Endodermal cell (in vitro differentiated cells): ENCODE data around the gene SULT1A2. TPM values are rescaled to one million over a fixed set of nuclear protein-coding genes. Genes with fewer than 3 reads are reported as not detected.
"Not testable (repeated sequence)": the region's sequence is repeated elsewhere in the genome, so short reads cannot be mapped to it uniquely, and the experiment has no call there.

Source experiments
- DNase-seq: peaks from one replicate; pipeline ENCODE4 v3.0.0-alpha.2; 2017
- H3K27ac ChIP-seq: 2 replicates; pipeline ENCODE4 v1.5.1; 2013; ENCODE audit warnings: mild to moderate bottlenecking, low read depth, low read length, moderate library complexity
- H3K27me3 ChIP-seq: 2 replicates; pipeline ENCODE4 v1.6.1; 2013; ENCODE audit warnings: mild to moderate bottlenecking, low read length, moderate library complexity; ENCODE audit not compliant: insufficient read depth, control insufficient read depth, poor library complexity, severe bottlenecking
- H3K36me3 ChIP-seq: 2 replicates; pipeline ENCODE4 v1.7.0; 2013; ENCODE audit warnings: mild to moderate bottlenecking, low read length, moderate library complexity; ENCODE audit not compliant: control insufficient read depth, insufficient read depth
- H3K4me1 ChIP-seq: one replicate; pipeline ENCODE4 v1.7.0; 2013; ENCODE audit warnings: low read length; ENCODE audit not compliant: control insufficient read depth, insufficient read depth
- H3K4me3 ChIP-seq: 2 replicates; pipeline ENCODE4 v1.5.1; 2013; ENCODE audit warnings: mild to moderate bottlenecking, low read length, moderate library complexity
- H3K9ac ChIP-seq: 2 replicates; pipeline ENCODE4 v1.6.1; 2013; ENCODE audit warnings: mild to moderate bottlenecking, low read length, moderate library complexity; ENCODE audit not compliant: poor library complexity, severe bottlenecking; ENCODE audit errors: extremely low read depth
- H3K9me3 ChIP-seq: 2 replicates; pipeline ENCODE4 v1.6.1; 2013; ENCODE audit warnings: mild to moderate bottlenecking, low read length, moderate library complexity; ENCODE audit not compliant: control insufficient read depth
- H3K27ac Mint-ChIP-seq: 2 replicates; pipeline ENCODE4 v1.8.0; 2020; ENCODE audit warnings: mixed read lengths
- H3K27me3 Mint-ChIP-seq: 2 replicates; pipeline ENCODE4 v1.8.0; 2021; ENCODE audit warnings: mild to moderate bottlenecking, mixed read lengths; ENCODE audit not compliant: insufficient read depth
- H3K36me3 Mint-ChIP-seq: 2 replicates; pipeline ENCODE4 v1.8.0; 2020; ENCODE audit warnings: low read depth, mixed read lengths
- H3K4me1 Mint-ChIP-seq: 2 replicates; pipeline ENCODE4 v1.8.0; 2020; ENCODE audit warnings: mixed read lengths
- H3K4me3 Mint-ChIP-seq: 2 replicates; pipeline ENCODE4 v1.8.0; 2020; ENCODE audit warnings: mild to moderate bottlenecking, moderate library complexity, mixed read lengths
- H3K9me3 Mint-ChIP-seq: 2 replicates; pipeline ENCODE4 v1.8.0; 2020; ENCODE audit warnings: mild to moderate bottlenecking, mixed read lengths
- CTCF ChIP-seq: fragments of 200-600 bp; sonication (generic); conservative IDR thresholded peaks from 2 replicates; pipeline ENCODE4 v1.5.0; 2021; ENCODE audit warnings: antibody characterized with exemption, mild to moderate bottlenecking
- WGBS, 2 experiments: methylation state at CpG; one replicate each; pipeline versions ENCODE4 v1.1.5 to v1.1.7; 2013; ENCODE audit warnings: missing lambda C conversion rate in 2 of 2, mixed read lengths in 1 of 2; ENCODE audit not compliant: insufficient coverage in 1 of 2, insufficient read length in 1 of 2; 5-methylcytosine and 5-hydroxymethylcytosine counted together
- total RNA-seq, 2 donors: library from RNA; stranded (reverse); fragmentation: NEBNext Ultra II Directional in 1 of 2; extraction: Animal tissue kit (Norgen Biotek cat#: 25700) in 1 of 2; gene quantifications; 2 replicates in 1 of 2; 3 replicates in 1 of 2; pipeline ENCODE4 v1.2.1, GENCODE V29; 2021

The SULT1A2 gene
- total RNA-seq, 2 donors from 2014 or later = 0.29 to 1.9 TPM

- H3K27ac Mint-ChIP-seq, H3K36me3 ChIP-seq, H3K27me3 Mint-ChIP-seq, H3K9ac ChIP-seq, H3K27me3 ChIP-seq, H3K4me3 Mint-ChIP-seq, H3K4me1 ChIP-seq, H3K27ac ChIP-seq, H3K9me3 Mint-ChIP-seq, H3K4me3 ChIP-seq, H3K36me3 Mint-ChIP-seq, H3K9me3 ChIP-seq, DNase-seq: not testable (repeated sequence)
- H3K4me1 Mint-ChIP-seq = peaks cover 16% of the 10 kb centered on the region
- WGBS, 2 experiments = no CpG with 5 or more reads among the region's 17 CpGs
These were observed 2.8 kb upstream of the SULT1A2 start for GRCh38 chr16:28599377-28600285.

- WGBS, 2 experiments = 78 to 84% methylated on average over 5 to 9 of the region's 9 CpGs
- no peak overlapping the region for H3K4me3 Mint-ChIP-seq
- H3K27ac Mint-ChIP-seq = no peak overlapping the region
- no peaks in the 10 kb centered on the region for H3K9me3 Mint-ChIP-seq
- TF ChIP-seq CTCF = no peak
- Histone ChIP-seq H3K27ac (no peak overlapping the region), H3K9ac (no peak overlapping the region), H3K4me1 (peaks cover 4% of the 10 kb centered on the region), H3K36me3 (no peaks in the 10 kb centered on the region), H3K4me3 (no peak overlapping the region), H3K27me3 (no peaks in the 10 kb centered on the region), H3K9me3 (no peaks in the 10 kb centered on the region)
- peak; percentile 74 for DNase-seq
- peaks cover 2% of the 10 kb centered on the region for H3K27me3 Mint-ChIP-seq
- H3K36me3 Mint-ChIP-seq = no peaks in the 10 kb centered on the region
- peaks cover 16% of the 10 kb centered on the region for H3K4me1 Mint-ChIP-seq
These were observed 927 bp upstream of the SULT1A2 start for GRCh38 chr16:28597692-28598261.

GRCh38 chr16:28596115-28596630, 677 bp downstream of the SULT1A2 start:
- no peaks in the 10 kb centered on the region for H3K9me3 Mint-ChIP-seq
- 89 to 90% methylated on average over 6 to 8 of the region's 8 CpGs for WGBS, 2 experiments
- TF ChIP-seq CTCF = no peak
- Histone ChIP-seq H3K27ac (no peak overlapping the region), H3K9ac (no peak overlapping the region), H3K36me3 (no peaks in the 10 kb centered on the region), H3K27me3 (no peaks in the 10 kb centered on the region), H3K4me3 (no peak overlapping the region), H3K9me3 (no peaks in the 10 kb centered on the region), H3K4me1 (peaks cover 4% of the 10 kb centered on the region)
- H3K4me1 Mint-ChIP-seq = peaks cover 16% of the 10 kb centered on the region
- H3K27me3 Mint-ChIP-seq = peaks cover 2% of the 10 kb centered on the region
- peaks cover 7% of the 10 kb centered on the region for H3K36me3 Mint-ChIP-seq
- H3K27ac Mint-ChIP-seq = peak overlapping the region; percentile 55
- DNase-seq = peak; percentile 37
- no peak overlapping the region for H3K4me3 Mint-ChIP-seq

- not testable (repeated sequence) for H3K27me3 Mint-ChIP-seq, H3K4me3 Mint-ChIP-seq, H3K9ac ChIP-seq, DNase-seq, H3K36me3 ChIP-seq, H3K9me3 Mint-ChIP-seq, H3K4me3 ChIP-seq, H3K27me3 ChIP-seq, H3K4me1 ChIP-seq, H3K27ac Mint-ChIP-seq, H3K27ac ChIP-seq, H3K9me3 ChIP-seq
- 94 to 100% methylated on average over 3 to 5 of the region's 6 CpGs for WGBS, 2 experiments
- H3K4me1 Mint-ChIP-seq = peaks cover 16% of the 10 kb centered on the region
- peaks cover 12% of the 10 kb centered on the region for H3K36me3 Mint-ChIP-seq
These were observed 1.4 kb downstream of the SULT1A2 start for GRCh38 chr16:28595451-28595850.
